GM11168 (cell line): Measurements from ENCODE around the gene SFXN4.
"Not testable (repeated sequence)": the region's sequence is repeated elsewhere in the genome, so short reads cannot be mapped to it uniquely, and the experiment has no call there.

Source experiments
- in situ Hi-C: fragments of 300-500 bp; cut with MboI; formaldehyde crosslinking; loops from one replicate; pipeline ENCODE4 v1.12.0; 2022; ENCODE audit warnings: low sequenced_read_pairs; ENCODE audit not compliant: unreplicated experiment

The SFXN4 gene

GRCh38 chr10:119115926-119116325, 49.6 kb downstream of the SFXN4 start:
- in situ Hi-C loops: no loop called here

GRCh38 chr10:119113751-119114732, 51.5 kb downstream of the SFXN4 start:
- in situ Hi-C loops: no loop called here

GRCh38 chr10:119112056-119112455, 53.5 kb downstream of the SFXN4 start:
- in situ Hi-C loops: no loop called here

- in situ Hi-C loops: not testable (repeated sequence)
These were observed 57.7 kb downstream of the SFXN4 start for GRCh38 chr10:119107771-119108170.

GRCh38 chr10:119107106-119107505, 58.4 kb downstream of the SFXN4 start:
- in situ Hi-C loops: not testable (repeated sequence)

- in situ Hi-C loops: not testable (repeated sequence)
These were observed 59.6 kb downstream of the SFXN4 start for GRCh38 chr10:119105899-119106298.

GRCh38 chr10:119105155-119105554, 60.4 kb downstream of the SFXN4 start:
- in situ Hi-C loops: no loop called here

GRCh38 chr10:119104654-119105015, 60.9 kb downstream of the SFXN4 start:
- in situ Hi-C loops: no loop called here

- in situ Hi-C loops: no loop called here
These were observed 61.4 kb downstream of the SFXN4 start, which contains the start of gene DENND10 for GRCh38 chr10:119103903-119104653. Gene DENND10, plus strand, starts transcription at chr10:119104113. Its CDS starts 30 bp downstream, at chr10:119104143.

- in situ Hi-C loops: no loop called here
These were observed 62.1 kb downstream of the SFXN4 start for GRCh38 chr10:119103241-119103902.

- in situ Hi-C loops: no loop called here
These were observed 64.0 kb downstream of the SFXN4 start for GRCh38 chr10:119101366-119102098.

GRCh38 chr10:119100434-119101238, 64.9 kb downstream of the SFXN4 start:
- in situ Hi-C loops: no loop called here

- in situ Hi-C loops: no loop called here
These were observed 66.9 kb downstream of the SFXN4 start for GRCh38 chr10:119098576-119098975.

GRCh38 chr10:119096641-119097415, 68.7 kb downstream of the SFXN4 start:
- in situ Hi-C loops: not testable (repeated sequence)

GRCh38 chr10:119095640-119096039, 69.9 kb downstream of the SFXN4 start:
- in situ Hi-C loops: no loop called here

GRCh38 chr10:119090968-119091367, 74.5 kb downstream of the SFXN4 start:
- in situ Hi-C loops: no loop called here
